Endothelial cell of umbilical vein (primary cell): ENCODE data around the gene OR1I1.

ENCODE experiments used
- CTCF ChIP-seq, 2 donors: IDR thresholded peaks; 1 replicate in 1 of 2; 2 replicates in 1 of 2; pipeline ENCODE4 v1.5.1; 2011; ENCODE audit warnings: low read length in 2 of 2, mild to moderate bottlenecking in 2 of 2, moderate library complexity in 2 of 2, control low read depth in 1 of 2, inconsistent platforms in 1 of 2, low read depth in 1 of 2; ENCODE audit not compliant: insufficient read depth in 1 of 2; ENCODE audit errors: extremely low read depth in 1 of 2
- EZH2 ChIP-seq: IDR thresholded peaks from 2 replicates; pipeline ENCODE4 v1.6.1; 2012; ENCODE audit warnings: borderline replicate concordance, low read depth, mild to moderate bottlenecking, moderate library complexity, low read length, inconsistent platforms; ENCODE audit not compliant: severe bottlenecking
- FOS ChIP-seq: IDR thresholded peaks from 2 replicates; pipeline ENCODE4 v1.6.1; 2011; ENCODE audit warnings: mild to moderate bottlenecking, low read length, moderate library complexity, borderline replicate concordance; ENCODE audit not compliant: insufficient read depth
- GATA2 ChIP-seq: IDR thresholded peaks from 2 replicates; pipeline ENCODE4 v1.7.0; 2011; ENCODE audit warnings: low read depth, mild to moderate bottlenecking, moderate library complexity, mixed read lengths, low read length; ENCODE audit not compliant: insufficient read length, insufficient read depth
- JUN ChIP-seq: IDR thresholded peaks from 2 replicates; pipeline ENCODE4 v1.6.1; 2011; ENCODE audit warnings: borderline replicate concordance, low read depth; ENCODE audit not compliant: insufficient read length, insufficient read depth
- MAX ChIP-seq: IDR thresholded peaks from 2 replicates; pipeline ENCODE4 v1.6.1; 2011; ENCODE audit not compliant: insufficient read depth, insufficient read length
- MYC ChIP-seq: IDR thresholded peaks from one replicate; pipeline ENCODE4 v1.6.1; 2011; ENCODE audit warnings: mild to moderate bottlenecking, low read depth, low read length
- POLR2A ChIP-seq: IDR thresholded peaks from 2 replicates; pipeline ENCODE4 v1.6.1; 2012; ENCODE audit warnings: low read depth, mild to moderate bottlenecking, control low read depth, low read length
- POLR2AphosphoS5 ChIP-seq: IDR thresholded peaks from 2 replicates; pipeline ENCODE4 v1.6.1; 2012; ENCODE audit warnings: low read depth, mild to moderate bottlenecking, control low read depth, low read length, moderate library complexity; ENCODE audit not compliant: insufficient read depth

GRCh38 chr19:15126131-15126910 is 44.3 kb downstream of the OR1I1 start:
- no peak for TF ChIP-seq CTCF (IDR thresholded peaks at IDR 0.05; ENCODE audit: extremely low read depth in 1 of 2, insufficient read depth in 1 of 2, low read depth in 1 of 2, low read length in 2 of 2)
- no peak for TF ChIP-seq MAX
- no peak for TF ChIP-seq POLR2A
- TF ChIP-seq EZH2 = no peak
- TF ChIP-seq JUN = no peak
- TF ChIP-seq POLR2AphosphoS5 = no peak
- no peak for TF ChIP-seq GATA2
- TF ChIP-seq MYC = no peak
- TF ChIP-seq FOS = no peak
